Measurements from ENCODE around the gene FBXL15. TPM values are rescaled to one million over a fixed set of nuclear protein-coding genes. Genes with fewer than 3 reads are reported as not detected.

The FBXL15 gene
- total RNA-seq, 1 donor from 2014 or later: 17.3 TPM

DNA sequence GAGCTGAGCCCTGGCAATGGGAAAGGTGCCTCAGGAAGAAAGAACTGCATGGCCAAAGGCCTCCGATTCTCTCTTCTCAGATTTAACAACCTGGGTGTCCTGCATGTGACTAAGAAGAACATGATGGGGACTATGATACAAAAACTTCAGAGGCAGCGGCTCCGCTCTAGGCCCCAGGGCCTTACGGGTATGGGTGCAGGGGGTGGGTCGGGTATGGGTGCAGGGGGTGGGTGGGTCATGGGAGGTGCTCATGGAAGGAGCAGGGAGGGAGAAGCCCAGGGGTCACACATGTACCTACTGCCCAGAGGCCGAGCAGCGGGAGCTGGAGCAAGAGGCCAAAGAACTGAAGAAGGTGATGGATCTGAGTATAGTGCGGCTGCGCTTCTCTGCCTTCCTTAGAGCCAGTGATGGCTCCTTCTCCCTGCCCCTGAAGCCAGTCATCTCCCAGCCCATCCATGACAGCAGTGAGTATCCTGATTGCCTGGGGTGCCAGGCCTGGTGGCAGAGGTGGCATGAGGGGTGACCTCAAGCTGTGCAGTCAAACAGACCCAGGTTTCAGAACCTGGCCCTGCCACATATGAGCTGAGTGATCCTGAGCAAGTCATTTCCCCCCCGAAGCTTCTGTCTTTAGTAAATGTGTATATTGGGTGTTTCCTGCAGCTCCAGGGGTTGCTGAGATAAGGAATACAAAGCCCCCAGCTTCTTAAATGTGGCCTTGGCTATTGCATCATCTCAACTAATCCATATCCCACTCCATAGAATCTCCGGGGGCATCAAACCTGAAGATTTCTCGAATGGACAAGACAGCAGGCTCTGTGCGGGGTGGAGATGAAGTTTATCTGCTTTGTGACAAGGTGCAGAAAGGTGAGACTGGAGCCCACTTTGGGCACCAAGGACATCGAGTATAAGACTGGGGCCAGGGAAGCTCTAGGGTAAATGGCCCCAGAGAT, 23.1 kb upstream of the FBXL15 start:
- DNase-seq (ENCODE audit: low read depth): no peak

DNA sequence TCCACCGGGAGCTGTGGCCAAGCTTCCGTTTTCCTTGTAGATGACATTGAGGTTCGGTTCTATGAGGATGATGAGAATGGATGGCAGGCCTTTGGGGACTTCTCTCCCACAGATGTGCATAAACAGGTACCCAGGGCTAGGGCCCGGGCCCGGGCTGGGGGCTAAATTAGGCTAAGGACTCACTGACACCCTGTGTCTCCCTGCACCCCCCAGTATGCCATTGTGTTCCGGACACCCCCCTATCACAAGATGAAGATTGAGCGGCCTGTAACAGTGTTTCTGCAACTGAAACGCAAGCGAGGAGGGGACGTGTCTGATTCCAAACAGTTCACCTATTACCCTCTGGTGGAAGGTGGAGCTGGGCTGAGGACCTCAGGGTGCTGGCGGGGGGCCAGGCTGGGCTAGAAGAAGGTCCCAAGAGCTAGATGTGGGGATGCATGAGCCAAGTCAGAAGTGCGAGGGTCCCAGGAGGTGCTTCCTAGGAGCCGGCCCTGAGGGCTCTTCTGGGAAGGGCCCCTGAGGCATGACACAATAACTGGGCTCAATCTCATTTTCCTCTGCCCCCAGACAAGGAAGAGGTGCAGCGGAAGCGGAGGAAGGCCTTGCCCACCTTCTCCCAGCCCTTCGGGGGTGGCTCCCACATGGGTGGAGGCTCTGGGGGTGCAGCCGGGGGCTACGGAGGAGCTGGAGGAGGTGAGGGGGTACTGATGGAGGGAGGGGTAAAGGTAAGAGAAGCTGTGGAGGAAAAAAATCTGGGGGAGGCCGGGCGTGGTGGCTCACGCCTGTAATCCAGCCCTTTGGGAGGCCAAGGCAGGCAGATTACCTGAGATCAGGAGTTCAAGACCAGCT, 22.2 kb upstream of the FBXL15 start:
- no peak for DNase-seq (ENCODE audit: low read depth)

GRCh38 chr10:102399217-102400021, 21.2 kb upstream of the FBXL15 start:
- DNase-seq (ENCODE audit: low read depth): peak; percentile 84

- DNase-seq (ENCODE audit: low read depth): no peak
Measured at GRCh38 chr10:102400076-102400475, 20.6 kb upstream of the FBXL15 start.

DNA sequence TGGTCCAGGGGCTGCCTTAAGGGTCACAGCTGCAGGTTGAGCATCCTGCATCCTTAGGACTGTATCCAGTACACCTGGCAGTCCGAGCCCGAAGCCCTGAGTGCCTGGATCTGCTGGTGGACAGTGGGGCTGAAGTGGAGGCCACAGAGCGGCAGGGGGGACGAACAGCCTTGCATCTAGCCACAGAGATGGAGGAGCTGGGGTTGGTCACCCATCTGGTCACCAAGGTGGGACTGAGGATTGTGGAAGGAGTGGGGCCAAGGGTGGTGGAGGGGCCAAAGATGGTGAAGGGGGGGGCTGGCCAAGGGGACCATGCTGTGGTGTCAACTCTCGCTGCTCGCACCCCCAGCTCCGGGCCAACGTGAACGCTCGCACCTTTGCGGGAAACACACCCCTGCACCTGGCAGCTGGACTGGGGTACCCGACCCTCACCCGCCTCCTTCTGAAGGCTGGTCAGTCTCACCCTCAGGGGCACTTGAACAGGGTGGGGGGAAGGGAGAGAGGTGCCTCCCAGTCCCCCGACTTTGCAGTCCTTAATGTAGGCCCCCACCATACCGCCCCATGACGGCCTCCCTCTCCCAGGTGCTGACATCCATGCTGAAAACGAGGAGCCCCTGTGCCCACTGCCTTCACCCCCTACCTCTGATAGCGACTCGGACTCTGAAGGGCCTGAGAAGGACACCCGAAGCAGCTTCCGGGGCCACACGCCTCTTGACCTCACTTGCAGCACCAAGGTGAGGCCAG, 19.9 kb upstream of the FBXL15 start:
- DNase-seq (ENCODE audit: low read depth): no peak

GRCh38 chr10:102401342-102401654, 19.3 kb upstream of the FBXL15 start:
- no peak for DNase-seq (ENCODE audit: low read depth)

DNA sequence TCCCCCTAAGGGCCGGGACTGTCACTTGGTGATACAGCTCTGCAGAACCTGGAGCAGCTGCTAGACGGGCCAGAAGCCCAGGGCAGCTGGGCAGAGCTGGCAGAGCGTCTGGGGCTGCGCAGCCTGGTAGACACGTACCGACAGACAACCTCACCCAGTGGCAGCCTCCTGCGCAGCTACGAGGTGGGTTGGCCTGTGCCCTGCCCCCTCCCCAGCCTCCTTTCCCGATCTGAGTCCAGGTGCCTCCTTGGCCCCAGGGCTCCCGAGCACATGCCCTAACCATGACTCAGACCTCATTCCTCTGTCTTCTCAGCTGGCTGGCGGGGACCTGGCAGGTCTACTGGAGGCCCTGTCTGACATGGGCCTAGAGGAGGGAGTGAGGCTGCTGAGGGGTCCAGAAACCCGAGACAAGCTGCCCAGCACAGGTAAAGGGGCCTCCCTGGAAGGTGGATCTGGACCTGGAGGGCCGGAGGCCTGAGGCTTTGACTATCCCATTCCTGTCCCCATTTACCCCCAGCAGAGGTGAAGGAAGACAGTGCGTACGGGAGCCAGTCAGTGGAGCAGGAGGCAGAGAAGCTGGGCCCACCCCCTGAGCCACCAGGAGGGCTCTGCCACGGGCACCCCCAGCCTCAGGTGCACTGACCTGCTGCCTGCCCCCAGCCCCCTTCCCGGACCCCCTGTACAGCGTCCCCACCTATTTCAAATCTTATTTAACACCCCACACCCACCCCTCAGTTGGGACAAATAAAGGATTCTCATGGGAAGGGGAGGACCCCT, 18.7 kb upstream of the FBXL15 start:
- DNase-seq (ENCODE audit: low read depth): no peak

GRCh38 chr10:102402512-102402896, 18.1 kb upstream of the FBXL15 start:
- DNase-seq (ENCODE audit: low read depth): no peak

- DNase-seq (ENCODE audit: low read depth): no peak
Measured at GRCh38 chr10:102403115-102403514, 17.5 kb upstream of the FBXL15 start.

- no peak for DNase-seq (ENCODE audit: low read depth)
Measured at GRCh38 chr10:102404361-102405107, 16.1 kb upstream of the FBXL15 start.

DNA sequence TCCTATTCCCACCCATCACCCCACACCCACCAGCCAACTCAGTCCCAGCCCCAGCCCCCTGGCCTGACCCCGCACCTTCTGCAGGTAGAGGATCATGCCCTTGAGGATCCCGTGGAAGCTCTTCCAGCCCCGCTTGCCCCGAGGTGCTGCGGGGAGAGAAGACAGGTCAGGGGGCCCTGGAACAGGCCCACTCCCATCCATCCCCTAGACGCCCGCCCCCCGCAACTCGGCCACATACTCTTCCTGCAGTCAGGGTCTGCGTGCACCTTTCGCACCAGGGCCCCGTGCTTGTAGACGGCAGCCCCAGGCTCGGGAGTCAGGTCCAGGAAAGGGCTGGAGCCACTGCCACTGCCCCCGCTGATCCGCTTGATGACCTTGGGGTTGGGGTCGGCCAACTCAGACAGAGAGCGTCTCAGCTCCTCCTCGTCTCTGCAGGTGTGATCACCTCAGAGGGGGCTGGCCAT, 15.5 kb upstream of the FBXL15 start:
- DNase-seq (ENCODE audit: low read depth): no peak

GRCh38 chr10:102405632-102406031, 15.0 kb upstream of the FBXL15 start:
- no peak for DNase-seq (ENCODE audit: low read depth)

DNA sequence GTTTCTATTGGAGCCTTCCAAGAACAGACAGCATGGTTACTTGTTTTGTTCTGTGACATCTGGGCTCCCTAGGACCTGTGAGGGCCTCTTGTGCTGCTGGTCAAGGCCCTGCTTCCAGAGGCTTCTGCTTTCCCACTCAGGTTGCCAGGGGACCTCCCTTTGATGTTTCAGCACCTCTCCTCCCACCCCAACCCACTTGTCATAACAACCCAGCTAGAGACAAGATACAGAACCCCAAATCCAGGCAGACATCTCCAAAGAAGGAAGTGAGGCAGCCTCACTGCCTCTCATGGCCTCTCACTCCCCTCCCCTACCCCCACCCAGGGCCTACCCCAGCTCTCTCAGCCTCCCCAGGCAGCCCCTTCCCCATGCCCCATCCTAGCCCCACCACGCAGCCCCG, 13.8 kb upstream of the FBXL15 start:
- no peak for DNase-seq (ENCODE audit: low read depth)

GRCh38 chr10:102407425-102408130, 13.1 kb upstream of the FBXL15 start:
- DNase-seq (ENCODE audit: low read depth): no peak

DNA sequence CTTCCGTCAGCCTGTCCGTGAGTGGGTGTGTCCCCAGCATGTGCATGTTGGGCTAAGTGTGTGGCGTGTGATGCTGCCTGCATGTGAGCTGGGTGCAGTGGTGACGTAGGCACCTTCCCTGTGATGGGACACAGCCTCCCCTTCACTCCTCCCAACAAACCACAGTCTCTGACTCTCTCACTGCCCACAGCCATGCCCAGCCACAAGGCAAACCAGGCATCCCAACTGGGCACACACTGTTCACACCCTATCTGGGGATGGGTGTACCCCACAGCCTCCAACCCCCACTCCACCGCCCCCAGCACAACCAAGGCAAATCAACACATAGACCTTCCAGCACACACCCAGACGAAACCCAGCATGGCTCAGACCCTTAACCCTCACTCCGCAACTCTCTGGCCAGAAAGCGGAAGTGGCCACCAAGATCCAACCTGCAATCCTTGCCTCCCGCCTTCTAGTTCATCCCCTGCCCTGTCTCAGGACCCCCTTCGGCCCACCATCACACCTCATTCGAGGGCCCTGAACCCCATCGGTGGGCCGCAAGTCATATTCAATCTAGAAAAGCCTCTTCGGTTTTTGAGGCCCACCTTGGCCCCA, 12.4 kb upstream of the FBXL15 start:
- peak; percentile 22 for DNase-seq (ENCODE audit: low read depth)

DNA sequence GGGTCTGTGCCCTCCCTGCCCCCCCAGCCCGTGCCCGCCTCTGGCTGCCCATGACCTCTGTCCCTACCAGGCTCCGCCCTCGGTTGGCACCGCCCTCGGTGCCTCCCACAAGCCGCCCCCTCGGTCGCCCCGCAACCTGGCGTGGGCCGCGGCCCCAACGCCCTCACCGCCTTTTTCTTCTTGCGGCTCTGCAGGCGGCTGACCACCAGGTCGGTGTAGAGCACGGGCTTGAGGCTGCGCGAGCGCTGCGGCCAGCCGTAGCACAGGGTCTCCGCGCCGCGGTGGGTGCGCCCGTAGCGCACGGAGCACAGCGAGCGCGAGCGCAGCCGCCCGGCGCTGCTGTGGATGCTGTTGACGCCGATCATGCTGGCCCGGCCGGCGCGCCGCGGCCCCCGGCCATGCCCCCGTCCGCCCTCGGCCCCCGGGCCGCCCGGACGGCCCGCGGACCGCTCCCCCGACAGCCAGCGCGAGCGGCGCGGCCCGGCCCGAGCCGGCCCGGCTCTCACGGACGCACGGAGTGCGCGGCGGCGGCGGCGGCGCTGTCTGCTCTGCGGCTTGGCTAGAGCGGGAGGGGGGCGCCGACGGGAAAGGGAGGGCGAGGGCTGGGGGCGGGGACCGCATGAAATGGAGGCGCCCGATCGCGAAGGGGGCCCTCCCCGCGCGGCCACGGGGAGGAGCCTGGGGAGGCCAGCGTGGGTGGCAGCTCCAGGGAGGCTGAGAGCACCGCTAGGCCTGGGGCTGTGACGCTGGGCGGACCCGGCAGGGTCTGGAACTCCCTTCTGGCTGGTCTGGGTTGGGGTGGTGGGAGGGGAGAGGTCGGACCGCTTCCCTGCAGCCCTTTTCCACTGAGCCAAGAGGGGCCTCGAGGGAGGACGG, 11.7 kb upstream of the FBXL15 start:
- DNase-seq (ENCODE audit: low read depth): peak; percentile 5
